Right lobe of liver (tissue), 6 donors: ENCODE measurements around the gene ABLIM3. TPM values are rescaled to one million over a fixed set of nuclear protein-coding genes. Genes with fewer than 3 reads are reported as not detected.

Experiments
- ATAC-seq, 4 donors: fragments of 200-7000 bp; cut with Tn5 transposase; one replicate each; pipeline ENCODE4 v1.9.1; 2020; ENCODE audit warnings: mild to moderate bottlenecking in 4 of 4, moderate library complexity in 4 of 4
- DNase-seq, 3 donors: peaks; one replicate each; pipeline ENCODE4 v3.0.0-alpha.2; 2020
- H3K27ac ChIP-seq, 3 donors: fragments of 200-600 bp; one replicate each; pipeline ENCODE4 v1.8.0; 2022
- H3K27me3 ChIP-seq, 2 donors: fragments of 200-600 bp; one replicate each; pipeline ENCODE4 v1.8.0; 2022
- H3K36me3 ChIP-seq, 4 donors: fragments of 200-600 bp; sonication (generic) in 1 of 4; one replicate each; pipeline versions ENCODE4 v1.5.1 to v1.8.0; 2017 to 2022; ENCODE audit warnings: control low read depth in 1 of 4
- H3K4me1 ChIP-seq, 4 donors: fragments of 200-600 bp; sonication (generic) in 1 of 4; one replicate each; pipeline versions ENCODE4 v1.5.1 to v1.8.0; 2017 to 2022; ENCODE audit warnings: control low read depth in 1 of 4
- H3K4me3 ChIP-seq, 3 donors: fragments of 200-600 bp; one replicate each; pipeline ENCODE4 v1.8.0; 2022
- H3K9me3 ChIP-seq, 4 donors: fragments of 200-600 bp; sonication (generic) in 1 of 4; one replicate each; pipeline versions ENCODE4 v1.5.1 to v1.8.0; 2017 to 2022; ENCODE audit warnings: control low read depth in 1 of 4
- CTCF ChIP-seq, 4 donors: fragments of 200-600 bp in 3 of 4; fragments of 450-650 bp in 1 of 4; IDR thresholded peaks; one replicate each; pipeline versions ENCODE4 v1.5.1 to v1.8.0; 2016 to 2022; ENCODE audit warnings: antibody characterized with exemption in 4 of 4, mild to moderate bottlenecking in 2 of 4
- POLR2A ChIP-seq: fragments of 450-650 bp; IDR thresholded peaks from one replicate; pipeline ENCODE4 v1.6.1; 2017; ENCODE audit warnings: antibody characterized with exemption, mild to moderate bottlenecking
- WGBS: methylation state at CpG from one replicate; pipeline ENCODE4 v1.1.6; 2018; ENCODE audit warnings: low coverage, low lambda C conversion rate; ENCODE audit not compliant: insufficient coverage; ENCODE audit errors: missing lambda C conversion rate; 5-methylcytosine and 5-hydroxymethylcytosine counted together
- intact Hi-C, 2 donors: fragments of 100-400 bp; cut with DNase I; formaldehyde crosslinking; loops; one replicate each; pipeline versions ENCODE4 v1.11.2 to v1.14.1; 2022
- total RNA-seq, 6 experiments: library from RNA; depleted of rRNA in 2 of 6; stranded (reverse); fragments of >200 nt in 2 of 6; fragmentation: NEBNext Ultra II Directional in 3 of 6; extraction: Animal tissue kit (Norgen Biotek cat#: 25700) in 3 of 6; gene quantifications; one replicate each; pipeline versions ENCODE4 v1.1.0 to v1.2.4, GENCODE V29; 2016 to 2023
- donor health status: DM: no; HTN: yes; CAD: no.
- donor health status: DM: no; HTN: no; CAD: no.
- donor health status: DM: no; HTN: no; CAD: no.
- donor health status: DM: no; HTN: yes; CAD: no.
- donor health status: DM: no; HTN: yes; CAD: no.

Gene ABLIM3
- total RNA-seq, 6 experiments from 2014 or later, result 85.8 to 180 (median 125) TPM

GRCh38 chr5:149217803-149218155 lies 76.5 kb downstream of the ABLIM3 start:
- 85% methylated on average over 1 of the region's 3 CpGs for WGBS
- intact Hi-C loops, result no loop called here
- Histone ChIP-seq H3K27me3 (no peaks in the 10 kb centered on the region), H3K27ac (no peak overlapping the region), H3K4me1 (peaks cover 0 to 26% (median 11%) of the 10 kb centered on the region in 4 donors), H3K36me3 (peaks cover 6 to 58% (median 19%) of the 10 kb centered on the region in 4 donors), H3K9me3 (no peaks in the 10 kb centered on the region), H3K4me3 (no peak overlapping the region)
- no peak for TF ChIP-seq POLR2A
- TF ChIP-seq CTCF (IDR thresholded peaks at IDR 0.05), result no peak
- ATAC-seq (no peak), DNase-seq (peak in 1 of 3 donors; percentile 20)

- intact Hi-C loops, result no loop called here
- H3K27me3 ChIP-seq, result no peaks in the 10 kb centered on the region
- DNase-seq (peak in 1 of 3 donors; percentile 37), ATAC-seq (peak; percentile 29 to 60 (median 44))
- H3K4me1 ChIP-seq, result peaks cover 0 to 26% (median 11%) of the 10 kb centered on the region in 4 donors
- no peak overlapping the region for H3K4me3 ChIP-seq
- H3K27ac ChIP-seq, result peak overlapping the region in 1 of 3 donors; percentile 0
- H3K9me3 ChIP-seq, result no peaks in the 10 kb centered on the region
- peaks cover 7 to 57% (median 23%) of the 10 kb centered on the region in 4 donors for H3K36me3 ChIP-seq
- WGBS, result 80% methylated on average over 1 of the region's 1 CpG
- TF ChIP-seq CTCF (IDR thresholded peaks at IDR 0.05) (no peak), POLR2A (no peak)
These were observed 78.3 kb downstream of the ABLIM3 start for GRCh38 chr5:149219584-149219983.

- no peak overlapping the region for H3K4me3 ChIP-seq
- 17% methylated on average over 2 of the region's 2 CpGs for WGBS
- peaks cover 7 to 53% (median 23%) of the 10 kb centered on the region in 4 donors for H3K36me3 ChIP-seq
- TF ChIP-seq CTCF (IDR thresholded peaks at IDR 0.05) (no peak), POLR2A (no peak)
- DNase-seq, result no peak
- intact Hi-C loops, result no loop called here
- peak; percentile 71 to 83 (median 80) for ATAC-seq
- H3K9me3 ChIP-seq, result no peaks in the 10 kb centered on the region
- H3K4me1 ChIP-seq, result peaks cover 0 to 26% (median 11%) of the 10 kb centered on the region in 4 donors
- peak overlapping the region; percentile 29 to 68 (median 37) for H3K27ac ChIP-seq
- H3K27me3 ChIP-seq, result no peaks in the 10 kb centered on the region
These were observed 79.5 kb downstream of the ABLIM3 start for GRCh38 chr5:149220750-149221149.

- Histone ChIP-seq H3K9me3 (no peaks in the 10 kb centered on the region), H3K4me1 (peaks cover 0 to 26% (median 11%) of the 10 kb centered on the region in 4 donors), H3K27ac (peak overlapping the region; percentile 29 to 68 (median 37)), H3K4me3 (no peak overlapping the region), H3K36me3 (peaks cover 5 to 48% (median 21%) of the 10 kb centered on the region in 4 donors), H3K27me3 (no peaks in the 10 kb centered on the region)
- intact Hi-C loops, result no loop called here
- TF ChIP-seq POLR2A (no peak), CTCF (IDR thresholded peaks at IDR 0.05) (no peak)
- peak; percentile 8 to 61 (median 37) for ATAC-seq
- 22% methylated on average over 1 of the region's 1 CpG for WGBS
- DNase-seq, result no peak
These were observed 80.0 kb downstream of the ABLIM3 start for GRCh38 chr5:149221326-149221725.
